Stimulated activated CD4-positive, alpha-beta T cell treated with anti-CD3 and anti-CD28 coated beads, Interleukin-4, amount 100 ng/mL, for 24 hours (primary cell): ENCODE results near the gene RALGAPA2.
"Not testable (repeated sequence)": the region's sequence is repeated elsewhere in the genome, so short reads cannot be mapped to it uniquely, and the experiment has no call there.

Experiments
- DNase-seq: peaks from one replicate; pipeline ENCODE4 v3.0.0-alpha.2; 2020

Gene RALGAPA2

GRCh38 chr20:20362774-20363433, 349.5 kb downstream of the RALGAPA2 start:
- no peak for DNase-seq

DNA sequence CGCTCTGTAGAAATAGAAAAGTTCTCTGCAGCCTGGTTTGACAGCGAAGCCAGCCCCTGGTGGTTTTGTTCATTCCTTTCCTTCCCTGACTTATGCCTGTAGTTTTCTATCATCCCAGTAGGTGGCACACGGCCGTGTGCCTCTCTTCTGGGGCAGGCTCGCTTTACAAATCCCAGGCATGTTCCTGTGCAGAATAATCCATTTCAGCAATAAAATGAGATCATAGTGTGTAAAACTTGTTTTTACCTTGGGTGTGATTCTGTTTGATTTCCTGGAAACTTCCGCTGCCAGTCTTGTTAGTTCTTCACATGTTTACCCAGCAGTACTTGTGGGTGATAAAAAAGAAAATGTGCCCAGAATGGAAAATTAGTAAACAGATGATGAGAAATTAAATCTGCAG, 352.0 kb downstream of the RALGAPA2 start:
- DNase-seq: peak; percentile 45

GRCh38 chr20:20359628-20360027, 352.8 kb downstream of the RALGAPA2 start:
- DNase-seq: no peak

DNA sequence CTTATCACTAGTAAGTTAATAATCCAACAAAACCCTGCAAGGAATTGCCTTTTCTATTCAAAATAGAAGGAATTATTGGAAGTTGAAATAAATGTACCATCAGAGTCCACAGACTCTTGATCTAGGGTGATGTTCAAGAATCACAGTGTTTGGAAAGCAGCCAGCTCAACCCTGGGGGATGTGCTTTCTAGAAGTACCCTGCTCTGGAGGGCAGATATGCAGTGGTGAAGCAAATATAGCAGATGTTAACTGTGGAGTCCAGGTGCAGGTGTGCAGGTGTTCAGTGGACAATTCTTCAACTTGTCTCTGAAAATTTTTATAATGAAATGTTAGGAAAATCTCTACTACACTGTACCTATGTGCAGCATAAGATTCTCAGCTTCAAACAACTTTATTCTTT, 353.6 kb downstream of the RALGAPA2 start:
- no peak for DNase-seq

DNA sequence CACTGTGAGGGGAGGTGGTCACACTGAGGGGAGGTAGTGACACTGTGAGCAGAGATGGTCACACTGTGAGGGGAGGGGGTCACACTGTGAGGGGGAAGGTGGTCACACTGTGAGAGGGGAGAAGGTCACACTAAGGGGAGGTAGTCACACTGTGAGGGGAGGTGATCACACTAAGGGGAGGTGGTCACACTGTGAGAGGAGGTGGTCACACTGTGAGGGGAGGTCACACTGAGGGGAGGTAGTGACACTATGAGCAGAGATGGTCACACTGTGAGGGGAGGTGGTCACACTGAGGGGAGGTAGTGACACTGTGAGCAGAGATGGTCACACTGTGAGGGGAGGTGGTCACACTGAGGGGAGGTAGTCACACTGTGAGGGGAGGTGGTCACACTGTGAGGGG, 356.9 kb downstream of the RALGAPA2 start:
- not testable (repeated sequence) for DNase-seq

- no peak for DNase-seq
Observed at GRCh38 chr20:20353576-20353975, 358.9 kb downstream of the RALGAPA2 start.

DNA sequence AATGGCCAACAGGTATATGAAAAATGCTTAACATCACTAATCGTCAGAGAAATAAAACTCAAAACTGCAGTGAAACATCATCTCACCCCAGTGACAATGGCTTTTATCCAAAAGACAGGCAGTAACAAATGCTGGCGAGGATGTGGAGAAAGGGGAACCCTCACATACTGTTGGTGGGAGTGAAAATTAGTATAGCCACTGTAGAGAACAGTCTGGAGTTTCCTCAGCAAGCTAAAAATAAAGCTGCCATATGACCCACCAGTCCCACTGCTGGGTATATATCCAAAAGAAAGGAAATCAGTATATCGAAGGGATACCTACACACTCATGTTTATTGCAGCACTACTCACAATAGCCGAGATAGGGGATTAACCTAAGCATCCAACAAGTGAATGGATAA, 368.0 kb downstream of the RALGAPA2 start:
- DNase-seq: no peak

- DNase-seq: no peak
Observed at GRCh38 chr20:20343932-20344331, 368.5 kb downstream of the RALGAPA2 start.
